GM10847 (cell line): Measurements from ENCODE around the gene CCDC85C.

Experiments used
- POLR2A ChIP-seq: IDR thresholded peaks from 2 replicates; pipeline ENCODE4 v1.6.1; 2011; ENCODE audit not compliant: insufficient read length; ENCODE audit errors: extremely low read depth

Gene CCDC85C

GRCh38 chr14:99543370-99543769 lies 60.6 kb downstream of the CCDC85C start:
- TF ChIP-seq POLR2A: no peak

DNA sequence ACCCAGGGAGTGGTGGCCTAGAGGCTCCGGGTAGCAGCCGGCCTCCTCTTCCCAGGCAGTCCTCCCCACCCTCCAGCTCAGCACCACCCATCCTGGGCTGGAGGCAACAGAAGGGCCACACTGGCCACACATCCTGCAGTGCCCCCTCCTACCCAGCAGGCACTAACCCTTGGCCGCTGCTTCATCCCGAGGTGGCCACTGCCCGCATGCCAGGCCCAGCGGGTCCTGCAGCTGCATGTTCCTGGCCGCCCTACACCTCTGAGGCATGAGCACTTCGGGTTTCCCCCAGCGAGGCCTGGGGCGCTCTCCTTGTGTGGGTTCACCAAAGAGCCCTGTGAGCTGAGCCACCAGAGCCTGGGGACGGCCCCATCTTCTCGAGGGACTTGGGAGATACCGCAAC lies 61.4 kb downstream of the CCDC85C start:
- no peak for TF ChIP-seq POLR2A

DNA sequence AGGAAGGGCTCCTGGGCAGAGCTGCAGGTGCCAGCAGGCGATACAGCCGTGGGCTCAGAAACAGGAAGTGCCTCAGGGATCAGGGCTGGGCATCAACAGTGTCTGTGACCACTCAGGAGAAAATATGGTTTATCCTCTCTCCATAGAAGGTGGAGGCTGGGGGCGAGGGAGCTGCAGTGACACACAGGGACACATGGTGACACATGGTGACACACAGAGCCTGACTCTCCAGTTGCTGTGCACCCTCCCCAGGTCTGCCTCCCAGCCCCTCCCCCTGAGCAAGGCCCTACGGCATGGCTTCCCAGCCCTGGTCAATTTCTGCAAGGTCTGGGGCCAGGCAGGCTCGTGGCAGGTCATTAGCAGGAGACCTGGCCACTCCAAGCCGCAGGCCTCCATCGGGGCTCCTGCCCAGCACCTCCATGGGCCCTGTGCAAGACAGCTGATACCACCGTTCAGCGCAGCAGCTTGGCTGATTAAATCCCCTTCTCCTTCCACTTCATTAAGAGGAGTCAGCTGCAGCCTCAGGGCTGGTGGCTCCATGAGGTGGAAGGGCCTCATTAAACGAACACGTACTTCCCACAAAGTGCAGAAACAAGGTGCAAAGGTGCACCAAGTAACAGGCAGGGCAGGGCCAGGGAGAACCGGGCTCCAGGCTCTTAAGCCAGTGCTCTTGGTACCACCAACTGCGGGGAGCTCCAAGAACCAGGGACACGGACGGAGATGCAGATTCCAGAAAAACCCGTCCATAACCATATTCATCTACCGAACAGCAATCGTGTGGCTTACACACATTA lies 62.1 kb downstream of the CCDC85C start:
- no peak for TF ChIP-seq POLR2A

GRCh38 chr14:99541211-99541610 lies 62.8 kb downstream of the CCDC85C start:
- TF ChIP-seq POLR2A: no peak

DNA sequence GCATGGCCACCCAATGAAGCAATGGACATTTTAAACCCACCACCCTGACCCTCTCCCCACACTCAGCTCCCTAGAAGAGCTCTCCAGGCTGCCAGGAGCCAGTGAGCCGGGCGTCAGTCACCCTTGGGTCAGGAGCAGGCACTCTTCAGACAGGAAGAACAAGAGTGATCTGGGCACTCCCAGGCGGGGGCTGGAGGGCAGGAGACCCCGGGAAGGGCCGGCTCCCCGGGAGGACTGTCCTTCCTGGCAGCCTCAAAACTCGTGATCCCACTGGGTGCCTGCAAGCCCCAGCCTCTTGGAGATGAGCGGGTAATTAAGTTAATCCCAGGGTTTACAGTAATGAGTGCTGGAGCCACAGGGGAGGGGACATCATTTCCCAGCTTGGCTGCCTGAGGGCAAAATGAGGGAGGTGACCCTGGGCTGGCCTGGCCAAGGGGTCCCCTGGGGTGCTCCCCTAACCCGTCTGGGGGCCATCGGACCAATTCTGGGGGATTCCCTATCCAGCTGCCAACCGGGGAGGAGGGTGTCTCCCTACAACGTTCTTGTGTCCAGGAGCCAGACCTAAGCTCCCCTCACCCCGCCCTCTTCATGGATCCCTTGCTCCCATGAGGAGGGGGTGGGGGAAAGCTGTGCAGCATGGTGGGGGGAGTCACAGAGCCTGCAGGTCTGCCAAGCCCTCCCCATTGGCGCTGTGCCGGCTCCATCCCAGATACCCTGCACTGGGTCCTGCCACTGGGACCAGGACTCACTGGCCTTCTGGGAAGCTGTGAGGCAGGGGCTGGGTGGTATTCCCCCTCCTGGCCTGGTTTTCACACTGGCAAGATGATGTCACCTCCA lies 63.6 kb downstream of the CCDC85C start:
- TF ChIP-seq POLR2A: no peak

DNA sequence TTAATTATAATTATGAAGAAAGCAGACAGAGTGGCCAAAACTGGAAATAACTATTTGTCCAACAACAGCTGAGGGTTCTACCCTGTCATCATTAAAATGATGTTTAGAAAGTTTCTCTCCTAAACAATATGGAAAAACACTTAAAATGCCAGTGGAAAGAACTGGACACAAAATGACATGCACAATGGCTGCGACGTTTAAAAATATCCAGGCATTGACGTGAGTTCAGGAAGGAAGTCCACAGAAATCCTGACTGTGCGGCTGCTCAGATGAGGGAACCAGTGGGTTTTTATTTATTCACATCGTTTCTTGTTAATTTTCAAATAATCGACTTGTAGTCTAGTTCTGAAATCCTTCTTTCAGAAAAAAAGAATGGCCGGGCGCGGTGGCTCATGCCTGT lies 64.5 kb downstream of the CCDC85C start:
- TF ChIP-seq POLR2A: no peak

GRCh38 chr14:99538733-99539132 lies 65.3 kb downstream of the CCDC85C start:
- no peak for TF ChIP-seq POLR2A

DNA sequence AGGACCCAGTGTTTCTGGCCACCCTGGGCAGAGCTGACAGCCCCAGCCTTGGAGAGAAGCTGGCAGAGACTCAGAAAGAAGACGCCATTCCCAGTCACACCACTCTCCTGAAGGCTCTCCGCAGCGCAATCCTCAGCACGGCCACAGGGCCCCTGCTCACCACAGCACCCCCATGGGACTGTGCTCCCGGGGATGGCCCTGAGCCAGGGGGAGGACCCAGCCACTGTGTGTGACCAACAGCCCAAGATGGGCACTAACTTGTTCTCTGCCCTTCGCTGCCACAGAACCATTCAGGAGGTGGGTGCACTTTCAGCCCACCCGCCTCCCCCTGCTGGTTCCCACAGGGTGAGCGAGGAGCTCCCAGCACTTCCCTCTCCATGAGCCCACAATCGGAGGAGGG lies 65.7 kb downstream of the CCDC85C start:
- no peak for TF ChIP-seq POLR2A

GRCh38 chr14:99537399-99537798 lies 66.6 kb downstream of the CCDC85C start:
- no peak for TF ChIP-seq POLR2A

DNA sequence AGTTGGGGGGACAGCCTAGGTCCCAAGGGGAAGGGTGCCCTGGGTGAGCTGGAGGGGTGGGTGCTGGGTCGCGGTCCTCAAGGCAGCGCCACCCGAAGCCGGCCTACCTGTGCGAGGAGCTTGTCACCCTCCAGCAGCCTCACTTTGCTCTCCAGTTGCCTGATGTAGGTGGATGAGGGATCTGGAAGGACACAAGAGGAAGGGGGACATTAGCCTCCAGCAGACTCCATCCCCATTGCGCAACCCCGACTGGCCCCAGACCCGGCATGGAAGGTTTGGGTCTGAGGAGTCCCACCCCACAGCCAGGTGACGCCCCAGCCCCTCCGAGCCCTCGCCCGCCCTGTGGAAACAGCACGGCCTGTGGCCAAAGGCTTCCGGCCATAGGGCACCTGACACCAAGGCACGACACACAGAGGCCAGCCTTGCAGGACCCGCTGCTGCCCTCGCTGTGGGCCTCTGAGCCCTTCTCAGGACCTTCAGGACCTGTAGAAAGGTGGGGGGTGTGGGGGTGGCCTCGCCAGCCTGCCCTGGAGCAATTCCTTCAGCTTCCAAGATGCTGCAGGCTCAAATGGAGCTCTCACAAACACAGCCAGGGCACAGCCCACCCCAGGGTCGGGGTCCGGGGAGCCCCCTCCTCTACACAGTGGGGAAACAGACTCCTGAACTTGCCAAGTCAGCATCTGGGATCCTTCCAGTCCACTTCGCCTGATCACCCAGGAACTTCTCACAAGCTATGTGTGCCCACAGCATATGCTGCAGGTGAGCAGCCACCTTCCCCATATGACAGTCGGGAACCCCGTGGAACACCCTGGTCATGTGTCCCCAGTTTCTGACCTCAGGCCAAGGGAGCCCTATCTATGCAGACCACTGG lies 67.9 kb downstream of the CCDC85C start:
- no peak for TF ChIP-seq POLR2A

GRCh38 chr14:99535448-99535847 lies 68.6 kb downstream of the CCDC85C start:
- no peak for TF ChIP-seq POLR2A

- TF ChIP-seq POLR2A: no peak
These were observed 69.1 kb downstream of the CCDC85C start for GRCh38 chr14:99534863-99535262.

- TF ChIP-seq POLR2A: no peak
These were observed 69.7 kb downstream of the CCDC85C start for GRCh38 chr14:99534333-99534732.

- no peak for TF ChIP-seq POLR2A
These were observed 71.7 kb downstream of the CCDC85C start for GRCh38 chr14:99532310-99532709.
